HG02678 (cell line): ENCODE data around the gene CORO2B.
"Not testable (repeated sequence)": the region's sequence is repeated elsewhere in the genome, so short reads cannot be mapped to it uniquely, and the experiment has no call there.

Experiments used
- ATAC-seq: cut with Tn5 transposase; IDR thresholded peaks from one replicate; pipeline ENCODE4 v1.9.1; 2021; ENCODE audit warnings: mild to moderate bottlenecking, moderate library complexity; ENCODE audit not compliant: unreplicated experiment

Gene CORO2B

GRCh38 chr15:68667800-68668625 lies 89.2 kb downstream of the CORO2B start:
- ATAC-seq = no peak

GRCh38 chr15:68668926-68669600 lies 90.3 kb downstream of the CORO2B start:
- ATAC-seq = no peak

GRCh38 chr15:68672251-68672650 lies 93.5 kb downstream of the CORO2B start:
- no peak for ATAC-seq

GRCh38 chr15:68672781-68673205 lies 94.0 kb downstream of the CORO2B start:
- ATAC-seq = no peak

GRCh38 chr15:68674975-68675374 lies 96.2 kb downstream of the CORO2B start:
- no peak for ATAC-seq

- no peak for ATAC-seq
These were observed 97.3 kb downstream of the CORO2B start for GRCh38 chr15:68676011-68676605.

- ATAC-seq = no peak
These were observed 98.1 kb downstream of the CORO2B start for GRCh38 chr15:68676926-68677325.

GRCh38 chr15:68677996-68678395 lies 99.2 kb downstream of the CORO2B start:
- no peak for ATAC-seq

- ATAC-seq = no peak
These were observed 100.0 kb downstream of the CORO2B start for GRCh38 chr15:68678746-68679145.

GRCh38 chr15:68679161-68679560 lies 100.4 kb downstream of the CORO2B start:
- ATAC-seq = no peak

- ATAC-seq = no peak
These were observed 101.2 kb downstream of the CORO2B start for GRCh38 chr15:68679961-68680371.

- not testable (repeated sequence) for ATAC-seq
These were observed 102.0 kb downstream of the CORO2B start for GRCh38 chr15:68680756-68681155.

- no peak for ATAC-seq
These were observed 103.0 kb downstream of the CORO2B start for GRCh38 chr15:68681836-68682235.

GRCh38 chr15:68682330-68682729 lies 103.5 kb downstream of the CORO2B start:
- ATAC-seq = no peak

GRCh38 chr15:68683026-68683425 lies 104.2 kb downstream of the CORO2B start:
- no peak for ATAC-seq

GRCh38 chr15:68683551-68683950 lies 104.8 kb downstream of the CORO2B start:
- no peak for ATAC-seq

GRCh38 chr15:68684476-68684875 lies 105.7 kb downstream of the CORO2B start:
- ATAC-seq = no peak

GRCh38 chr15:68687136-68687735 lies 108.4 kb downstream of the CORO2B start:
- no peak for ATAC-seq

GRCh38 chr15:68691705-68692104 lies 112.9 kb downstream of the CORO2B start:
- ATAC-seq = no peak

- ATAC-seq = no peak
These were observed 114.3 kb downstream of the CORO2B start for GRCh38 chr15:68693071-68693470.

- ATAC-seq = no peak
These were observed 115.3 kb downstream of the CORO2B start for GRCh38 chr15:68694111-68694510.
